SK-N-MC (cell line): ENCODE data around the gene KCNQ1.

Experiments
- EZH2 ChIP-seq: fragments of 200-600 bp; sonication (generic); IDR thresholded peaks from one replicate; pipeline ENCODE4 v1.6.1; 2017; ENCODE audit warnings: antibody characterized with exemption
- FOXP2 ChIP-seq: optimal IDR thresholded peaks from 2 replicates; pipeline ENCODE3; 2011; ENCODE audit warnings: mild to moderate bottlenecking, moderate library complexity; ENCODE audit not compliant: insufficient read depth; ENCODE audit errors: extremely low read length, control extremely low read depth
- POLR2AphosphoS5 ChIP-seq: IDR thresholded peaks from 2 replicates; pipeline ENCODE4 v1.6.1; 2012; ENCODE audit warnings: mild to moderate bottlenecking, low read depth, low read length, borderline replicate concordance

DNA sequence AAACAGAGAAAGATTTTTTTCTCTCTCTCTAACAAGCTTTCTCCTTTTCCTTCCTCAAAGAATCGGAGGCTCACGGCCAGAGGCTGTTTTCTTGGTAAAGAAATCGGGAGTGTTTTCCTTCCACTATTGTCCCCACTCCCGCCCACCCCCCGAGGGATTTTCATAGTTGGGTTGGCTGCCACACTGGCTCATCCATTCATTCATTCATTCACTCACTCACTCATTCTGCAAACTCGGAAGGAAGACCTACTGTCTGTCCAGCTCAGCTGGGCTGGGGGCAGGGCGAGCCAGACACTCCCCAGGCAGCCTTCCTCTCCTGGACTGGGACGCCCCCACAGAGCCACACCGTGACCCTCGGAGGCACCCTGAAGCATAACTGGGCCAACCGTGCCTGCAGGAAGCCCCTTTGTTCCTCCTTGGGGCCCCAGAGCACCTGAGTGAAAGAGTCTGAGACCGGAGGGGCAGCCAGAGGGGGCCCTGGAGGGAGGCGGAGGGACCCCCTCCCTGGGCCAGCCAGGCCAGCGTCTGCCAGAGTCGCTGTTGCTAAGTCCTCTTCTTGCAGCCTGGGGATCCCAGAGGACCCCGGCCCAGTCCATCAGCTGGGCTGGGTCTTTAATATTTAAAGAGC, 423.8 kb downstream of the KCNQ1 start:
- no peak for TF ChIP-seq EZH2
- TF ChIP-seq POLR2AphosphoS5 = no peak
- TF ChIP-seq FOXP2 = no peak
